MCF 10A (cell line): ENCODE results near the gene AFDN. TPM values are rescaled to one million over a fixed set of nuclear protein-coding genes. Genes with fewer than 3 reads are reported as not detected.
A peak's percentile ranks its signal among the peaks of the same experiment; 100 is the strongest.

ENCODE experiments used
- BruUV-seq: library from RNA; stranded (reverse); fragments of 400-500 nt; replicated peaks from 2 replicates; lab custom pipeline; 2021; lab: Mats Ljungman, UMichigan
- CTCF ChIA-PET: fragments of 300-600 bp; sonication (Branson Sonifier 250); formaldehyde crosslinking; extraction: SDS; loops from one replicate; lab custom pipeline; 2021; ENCODE audit warnings: antibody characterized with exemption, inconsistent platforms; lab: Yijun Ruan, JAX
- POLR2A ChIA-PET: fragments of 300-600, 350-650 bp; sonication (Branson Sonifier 250); formaldehyde crosslinking; extraction: SDS; loops from one replicate; lab custom pipeline; 2020; ENCODE audit warnings: antibody characterized with exemption, inconsistent platforms; lab: Yijun Ruan, JAX
- DNase-seq: peaks from one replicate; pipeline ENCODE4 v3.0.0-alpha.2; 2018; ENCODE audit not compliant: unreplicated experiment
- H3K27ac Mint-ChIP-seq: one replicate; pipeline ENCODE4 v1.8.0; 2022; ENCODE audit warnings: mild to moderate bottlenecking, low read depth, mixed read lengths; ENCODE audit not compliant: unreplicated experiment
- H3K27me3 Mint-ChIP-seq: one replicate; pipeline ENCODE4 v1.8.0; 2022; ENCODE audit warnings: mixed read lengths; ENCODE audit not compliant: insufficient read depth, unreplicated experiment
- H3K36me3 Mint-ChIP-seq: one replicate; pipeline ENCODE4 v1.8.0; 2022; ENCODE audit warnings: mild to moderate bottlenecking, moderate library complexity, mixed read lengths; ENCODE audit not compliant: insufficient read depth, unreplicated experiment
- H3K4me1 Mint-ChIP-seq: one replicate; pipeline ENCODE4 v1.8.0; 2022; ENCODE audit warnings: mixed read lengths; ENCODE audit not compliant: insufficient read depth, unreplicated experiment
- H3K4me3 Mint-ChIP-seq: one replicate; pipeline ENCODE4 v1.8.0; 2022; ENCODE audit warnings: mild to moderate bottlenecking, moderate library complexity, mixed read lengths; ENCODE audit not compliant: unreplicated experiment
- H3K9me3 Mint-ChIP-seq: one replicate; pipeline ENCODE4 v1.8.0; 2022; ENCODE audit warnings: mixed read lengths; ENCODE audit not compliant: unreplicated experiment
- intact Hi-C: fragments of 100-400 bp; cut with micrococcal nuclease; formaldehyde crosslinking; loops from 2 replicates; pipeline ENCODE4 v1.14.1; 2022
- total RNA-seq: library from RNA; stranded (reverse); gene quantifications from 2 replicates; pipeline ENCODE4 v1.2.3, GENCODE V29; 2022
- TF ChIP-seq, protein P1 (sequence below): fragments of 200-600 bp; IDR thresholded peaks from one replicate; pipeline ENCODE4 v1.8.0; 2022; ENCODE audit warnings: antibody characterized with exemption, mild to moderate bottlenecking; ENCODE audit not compliant: unreplicated experiment

AFDN gene
- total RNA-seq, 1 experiment from 2014 or later, result 115 TPM

DNA sequence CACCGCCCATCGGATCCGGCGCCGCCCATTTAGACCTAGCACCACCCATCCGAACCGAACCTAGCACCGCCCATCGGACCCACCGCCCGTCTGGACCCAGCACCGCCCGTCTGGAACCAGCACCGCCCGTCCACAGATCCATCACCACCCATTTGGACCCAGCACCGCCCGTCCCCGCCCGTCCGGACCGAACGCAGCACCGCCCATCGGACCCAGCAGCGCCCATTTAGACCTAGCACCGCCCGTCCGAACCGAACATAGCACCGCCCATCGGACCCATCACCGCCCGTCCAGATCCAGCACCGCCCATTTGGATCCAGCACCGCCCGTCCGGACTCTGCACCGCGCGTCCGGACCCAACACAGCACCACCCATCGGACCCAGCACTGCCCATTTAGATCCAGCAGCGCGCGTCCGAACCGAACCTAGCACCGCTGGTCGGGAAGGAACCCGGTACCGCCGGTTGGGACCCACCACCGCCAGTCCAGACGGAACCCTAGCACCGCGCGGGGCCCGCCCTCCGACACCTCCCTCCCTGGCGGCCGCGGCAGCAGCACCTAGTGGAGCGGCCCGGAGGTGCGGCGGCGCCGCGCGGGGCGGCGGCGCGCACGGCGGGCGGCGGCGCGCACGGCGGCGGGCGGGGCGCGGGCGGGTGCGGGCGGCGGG is 348 bp upstream of the AFDN start:
- TF ChIP-seq, protein P1, sequence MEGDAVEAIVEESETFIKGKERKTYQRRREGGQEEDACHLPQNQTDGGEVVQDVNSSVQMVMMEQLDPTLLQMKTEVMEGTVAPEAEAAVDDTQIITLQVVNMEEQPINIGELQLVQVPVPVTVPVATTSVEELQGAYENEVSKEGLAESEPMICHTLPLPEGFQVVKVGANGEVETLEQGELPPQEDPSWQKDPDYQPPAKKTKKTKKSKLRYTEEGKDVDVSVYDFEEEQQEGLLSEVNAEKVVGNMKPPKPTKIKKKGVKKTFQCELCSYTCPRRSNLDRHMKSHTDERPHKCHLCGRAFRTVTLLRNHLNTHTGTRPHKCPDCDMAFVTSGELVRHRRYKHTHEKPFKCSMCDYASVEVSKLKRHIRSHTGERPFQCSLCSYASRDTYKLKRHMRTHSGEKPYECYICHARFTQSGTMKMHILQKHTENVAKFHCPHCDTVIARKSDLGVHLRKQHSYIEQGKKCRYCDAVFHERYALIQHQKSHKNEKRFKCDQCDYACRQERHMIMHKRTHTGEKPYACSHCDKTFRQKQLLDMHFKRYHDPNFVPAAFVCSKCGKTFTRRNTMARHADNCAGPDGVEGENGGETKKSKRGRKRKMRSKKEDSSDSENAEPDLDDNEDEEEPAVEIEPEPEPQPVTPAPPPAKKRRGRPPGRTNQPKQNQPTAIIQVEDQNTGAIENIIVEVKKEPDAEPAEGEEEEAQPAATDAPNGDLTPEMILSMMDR, result no peak
- ChIA-PET CTCF (no interaction called here), POLR2A (interaction anchor here (0.6 to 10.0 kb wide), 4 partner anchors 22 to 85 kb away, joined by 3 to 249 read pairs (median 35); no protein-coding TSS in a partner anchor)
- Mint-ChIP-seq H3K36me3 (no peaks in the 10 kb centered on the region), H3K4me3 (peak overlapping the region; percentile 96), H3K27me3 (no peaks in the 10 kb centered on the region), H3K4me1 (peaks cover 15% of the 10 kb centered on the region), H3K27ac (peak overlapping the region; percentile 61), H3K9me3 (no peaks in the 10 kb centered on the region)
- peak; percentile 57 for DNase-seq
- BruUV-seq, result no TSS peak
- intact Hi-C loops, result no loop called here

DNA sequence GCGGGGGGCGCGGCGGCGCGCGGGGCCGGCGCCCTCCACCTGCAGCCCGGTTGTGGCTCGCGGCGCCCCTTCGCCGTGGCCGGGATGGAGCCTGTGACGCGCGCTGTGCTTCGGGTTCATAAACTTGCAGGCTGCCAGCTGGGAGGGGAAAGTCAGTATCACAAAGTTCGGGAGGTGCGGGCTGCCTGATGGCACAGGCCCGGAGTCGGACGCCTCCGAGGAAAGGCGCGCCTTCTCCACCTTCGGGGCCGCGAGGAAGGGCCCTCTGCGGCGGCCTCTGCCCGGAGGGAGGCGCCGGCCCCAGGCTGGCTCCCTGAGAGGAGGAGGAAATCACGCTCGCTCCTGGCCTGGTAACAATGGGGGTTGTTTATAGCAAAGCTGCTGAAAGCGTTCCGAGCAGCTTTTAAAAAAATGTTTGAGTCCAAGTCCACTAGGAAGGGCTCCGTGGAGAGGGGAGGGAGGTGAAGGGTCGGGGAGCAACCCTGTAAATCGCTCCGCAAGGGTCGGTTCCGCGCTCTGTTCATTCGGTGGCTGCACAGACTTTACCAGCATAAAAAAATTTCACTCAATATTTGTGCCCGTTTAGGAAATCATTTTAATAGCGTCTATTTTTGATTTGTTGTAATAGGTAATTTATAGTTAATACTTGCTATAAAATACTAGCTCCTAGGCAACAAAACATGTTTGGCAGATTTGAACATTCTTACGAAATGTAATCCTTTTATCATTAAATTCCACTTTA is 1.0 kb downstream of the AFDN start:
- peak overlapping the region; percentile 84 for H3K4me3 Mint-ChIP-seq
- POLR2A ChIA-PET, result interaction anchor here (0.6 to 10.0 kb wide), 19 partner anchors 8 to 69 kb away, joined by 3 to 249 read pairs (median 4); no protein-coding TSS in a partner anchor
- intact Hi-C loops, result loop anchor here (1.0 kb wide), 1 partner anchor 66 kb away; no protein-coding TSS in a partner anchor
- TF ChIP-seq, protein P1, result no peak
- no peaks in the 10 kb centered on the region for H3K27me3 Mint-ChIP-seq
- H3K9me3 Mint-ChIP-seq, result no peaks in the 10 kb centered on the region
- H3K36me3 Mint-ChIP-seq, result no peaks in the 10 kb centered on the region
- H3K4me1 Mint-ChIP-seq, result peaks cover 26% of the 10 kb centered on the region
- BruUV-seq, result no TSS peak
- DNase-seq, result peak; percentile 57
- CTCF ChIA-PET, result interaction anchor here (0.7 to 1.7 kb wide), 6 partner anchors 20 to 79 kb away, joined by 3 to 5 read pairs (median 4); no protein-coding TSS in a partner anchor
- peak overlapping the region; percentile 92 for H3K27ac Mint-ChIP-seq

DNA sequence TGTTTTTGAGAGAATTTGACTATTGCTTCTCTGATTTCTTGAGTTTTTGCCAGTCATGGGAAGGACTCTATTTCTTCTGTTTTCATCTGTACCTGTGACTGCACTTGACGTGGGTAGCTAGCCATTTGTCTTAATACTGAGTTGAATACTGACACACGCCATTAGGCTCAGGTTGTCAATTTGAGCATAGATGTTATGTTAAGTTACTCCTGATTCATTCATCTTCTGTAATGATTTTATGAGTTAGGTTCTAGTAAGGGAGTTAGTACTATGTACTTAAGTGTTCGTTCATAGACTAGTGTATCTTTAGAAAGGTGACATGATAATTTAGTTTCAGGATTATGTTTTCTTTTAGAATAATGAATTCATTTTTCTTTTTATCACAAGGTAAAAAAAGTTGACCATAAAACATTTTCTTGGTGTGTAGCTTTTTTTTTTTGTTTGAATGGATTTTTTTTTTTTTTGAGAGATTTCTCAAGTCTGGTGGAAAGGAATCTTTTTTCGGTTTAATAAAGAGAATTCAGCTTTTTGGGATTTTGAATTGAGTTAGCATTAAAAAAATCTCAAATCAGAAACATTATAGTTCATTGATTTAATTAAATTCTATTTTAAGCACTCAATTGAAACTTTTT is 1.7 kb downstream of the AFDN start:
- TF ChIP-seq, protein P1, result no peak
- intact Hi-C loops, result loop anchor here (1.0 kb wide), 1 partner anchor 65 kb away; no protein-coding TSS in a partner anchor
- BruUV-seq, result TSS peak; percentile 37
- Mint-ChIP-seq H3K4me3 (peak overlapping the region; percentile 84), H3K27me3 (no peaks in the 10 kb centered on the region), H3K36me3 (no peaks in the 10 kb centered on the region), H3K27ac (peak overlapping the region; percentile 92), H3K9me3 (no peaks in the 10 kb centered on the region), H3K4me1 (peaks cover 33% of the 10 kb centered on the region)
- ChIA-PET CTCF (interaction anchor here (0.7 to 1.7 kb wide), 6 partner anchors 19 to 78 kb away, joined by 3 to 5 read pairs (median 4); no protein-coding TSS in a partner anchor), POLR2A (interaction anchor here (0.6 to 10.0 kb wide), 18 partner anchors 11 to 832 kb away, joined by 3 to 249 read pairs (median 4); no protein-coding TSS in a partner anchor)
- peak; percentile 42 for DNase-seq
